Glomerular endothelial cell (primary cell): Measurements from ENCODE around the gene LRRC32. TPM values are rescaled to one million over a fixed set of nuclear protein-coding genes. Genes with fewer than 3 reads are reported as not detected.
"Not testable (repeated sequence)": the region's sequence is repeated elsewhere in the genome, so short reads cannot be mapped to it uniquely, and the experiment has no call there.

Experiments used
- DNase-seq: peaks from one replicate; pipeline ENCODE4 v3.0.0-alpha.2; 2011; ENCODE audit warnings: low read depth, low spot score; ENCODE audit errors: extremely low read depth
- total RNA-seq: library from RNA; depleted of rRNA; stranded (reverse); fragments of >200 nt; gene quantifications from 2 replicates; pipeline ENCODE4 v1.2.3, GENCODE V29; 2015

LRRC32 gene
- total RNA-seq, 1 donor from 2014 or later = 177 TPM

DNA sequence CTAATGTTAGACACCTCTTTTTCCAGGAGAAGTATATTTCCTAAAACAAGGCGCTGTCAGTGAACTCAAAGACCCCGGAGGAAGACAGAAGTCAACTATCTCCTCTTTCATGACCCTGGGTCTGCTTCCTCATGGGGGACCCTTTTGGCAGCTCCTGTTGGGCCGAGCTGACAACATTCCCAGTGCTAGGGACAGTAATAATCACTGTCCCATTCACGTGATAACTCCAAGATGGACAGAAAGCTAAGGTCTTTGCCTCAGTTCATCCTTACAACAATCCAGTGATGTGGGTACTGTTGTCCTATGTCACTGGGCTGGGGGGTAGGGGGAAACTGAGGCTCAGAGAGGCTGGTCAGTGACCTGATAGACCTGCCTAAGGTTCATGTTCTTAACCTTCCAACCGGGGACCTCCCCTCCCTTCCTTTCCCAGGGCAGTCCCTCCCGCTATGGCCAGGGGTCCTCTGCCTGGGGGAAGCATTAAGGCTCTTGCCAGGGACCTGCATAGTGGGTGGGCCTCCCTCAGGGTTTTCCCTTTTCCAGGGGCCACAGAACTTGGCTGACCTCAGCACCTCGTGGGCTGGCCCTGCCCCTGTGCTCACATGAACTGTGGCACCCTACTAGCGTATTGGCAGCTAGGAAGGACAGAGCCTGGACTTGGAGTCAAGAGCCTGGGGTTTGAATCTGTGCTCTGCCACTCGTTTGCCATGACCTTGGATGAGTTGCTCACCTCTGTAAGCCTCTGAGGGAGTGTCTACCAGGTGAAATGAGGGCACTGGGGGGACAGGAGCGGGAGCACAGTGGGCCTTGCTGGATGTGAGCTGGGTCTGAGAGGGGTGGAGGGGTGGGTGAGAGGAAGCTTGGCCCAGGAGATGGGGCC, 53.6 kb downstream of the LRRC32 start:
- no peak for DNase-seq

DNA sequence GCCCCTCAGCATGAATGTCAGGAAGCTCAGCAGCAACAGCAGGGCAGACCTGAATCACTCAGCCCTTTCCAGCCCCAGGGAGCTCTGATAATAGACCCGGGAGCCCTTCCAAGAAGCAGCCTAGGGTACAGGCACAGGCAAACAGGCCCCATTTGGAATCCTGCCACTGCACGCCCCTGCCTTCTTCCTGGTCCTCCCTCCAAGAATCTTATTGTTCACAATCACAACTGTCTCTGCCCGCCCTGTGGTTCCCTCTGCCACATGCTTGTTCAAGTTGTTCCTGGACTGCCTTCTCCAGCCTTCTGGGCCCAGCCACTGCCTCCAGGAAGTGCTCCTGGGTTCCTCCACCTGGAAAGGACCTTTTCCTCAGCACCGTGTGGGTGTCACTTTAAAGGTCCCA, 54.6 kb downstream of the LRRC32 start:
- no peak for DNase-seq

DNA sequence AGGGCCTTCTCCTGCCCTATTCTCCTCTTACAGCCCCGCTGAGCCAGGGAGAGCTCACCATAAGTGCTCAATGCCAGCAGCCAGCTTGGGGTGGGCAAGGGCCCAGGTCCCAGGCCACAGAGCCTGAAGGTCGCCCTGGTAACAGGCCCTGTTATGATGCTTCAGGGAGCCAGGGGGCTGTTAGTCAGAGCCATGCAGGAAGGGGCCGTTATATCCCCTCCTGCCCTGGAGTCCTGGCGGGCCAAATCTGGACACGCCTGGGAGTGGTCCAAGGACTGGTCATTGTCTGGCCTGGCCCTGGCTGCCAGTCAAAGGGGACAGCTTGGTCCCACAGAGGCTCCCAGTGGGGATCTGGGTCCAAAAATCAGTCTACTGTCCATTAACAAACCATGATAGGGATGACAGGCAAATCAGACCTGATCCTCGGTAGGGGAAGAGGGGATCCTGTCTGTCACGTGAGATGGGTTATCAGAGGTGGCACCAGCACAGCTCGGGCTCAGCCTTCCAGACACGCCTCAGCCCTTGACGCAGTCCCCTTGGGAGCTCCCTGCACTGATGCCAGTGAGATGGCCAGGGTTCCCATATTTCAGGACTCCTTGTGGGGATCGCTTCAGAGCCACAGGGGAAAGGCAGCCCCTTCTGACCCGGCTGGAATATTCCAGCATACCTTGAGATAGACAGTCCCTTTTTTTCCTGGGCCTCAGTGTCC, 55.9 kb downstream of the LRRC32 start:
- DNase-seq = no peak

DNA sequence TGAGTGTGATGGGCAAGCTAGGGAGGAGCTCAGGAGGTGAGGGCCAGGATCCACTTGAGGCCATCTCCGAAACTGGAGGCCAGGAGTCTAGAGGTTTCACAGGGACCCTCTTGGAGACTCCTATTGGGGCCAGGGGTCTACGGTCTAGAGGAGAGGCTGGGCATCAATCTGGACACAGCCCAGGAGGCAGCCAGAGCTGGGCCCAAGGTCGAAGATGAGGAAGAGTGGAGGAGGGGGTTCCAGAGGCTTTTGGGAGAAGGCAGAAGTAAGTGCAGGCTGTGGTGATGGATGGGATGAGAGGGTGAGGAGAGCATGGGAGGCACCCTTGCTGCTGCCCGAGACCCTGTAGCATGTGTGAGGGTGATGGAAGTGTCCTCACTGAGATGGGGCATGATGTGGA, 56.6 kb downstream of the LRRC32 start:
- no peak for DNase-seq

DNA sequence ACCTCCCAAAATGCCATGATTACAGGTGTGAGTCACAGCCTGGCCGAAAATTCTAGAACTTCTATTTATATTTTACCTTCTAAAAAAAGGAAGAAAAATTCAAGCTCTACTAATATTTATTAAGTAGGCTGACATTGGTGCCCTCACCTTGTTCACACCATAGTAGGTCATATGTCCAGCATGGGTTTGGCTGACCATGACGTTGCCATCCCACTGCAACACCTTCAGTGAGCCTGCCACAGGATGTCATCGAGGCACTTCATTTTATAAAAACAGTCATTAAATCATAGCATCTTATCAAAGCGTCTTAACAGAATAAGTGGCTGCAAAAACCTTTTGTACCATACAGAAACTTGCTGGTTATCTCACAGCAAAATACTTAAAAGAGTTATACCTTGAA, 58.3 kb downstream of the LRRC32 start:
- no peak for DNase-seq

DNA sequence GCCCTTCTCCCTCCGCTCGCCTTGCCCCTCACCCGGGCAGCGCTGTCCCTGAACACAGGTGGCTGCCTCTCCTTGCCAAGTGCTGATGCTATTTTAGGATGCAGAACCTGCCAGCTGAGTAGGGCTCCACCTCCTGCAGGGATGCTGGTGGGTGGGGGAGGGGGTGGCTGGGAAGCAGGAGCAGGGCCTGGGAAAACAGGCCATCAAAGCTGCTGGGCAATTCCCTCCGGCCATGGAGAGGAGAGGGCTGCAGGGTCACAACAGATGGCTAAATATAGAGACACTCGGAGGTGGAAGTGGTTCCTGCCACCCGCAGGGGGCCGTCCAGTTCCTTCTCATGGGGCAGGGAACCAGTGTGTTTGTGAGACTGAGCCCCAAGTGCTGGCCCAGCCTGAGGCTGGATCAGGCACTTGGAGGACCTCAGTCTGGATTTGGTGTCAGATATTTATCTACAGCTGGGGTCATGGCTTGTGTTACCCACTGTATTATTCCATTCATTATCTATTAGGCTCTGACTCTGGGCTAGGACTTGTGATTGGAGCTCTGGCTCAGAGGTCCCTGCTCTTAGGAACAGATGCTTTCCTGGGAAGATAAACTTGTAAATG, 59.6 kb downstream of the LRRC32 start:
- no peak for DNase-seq

DNA sequence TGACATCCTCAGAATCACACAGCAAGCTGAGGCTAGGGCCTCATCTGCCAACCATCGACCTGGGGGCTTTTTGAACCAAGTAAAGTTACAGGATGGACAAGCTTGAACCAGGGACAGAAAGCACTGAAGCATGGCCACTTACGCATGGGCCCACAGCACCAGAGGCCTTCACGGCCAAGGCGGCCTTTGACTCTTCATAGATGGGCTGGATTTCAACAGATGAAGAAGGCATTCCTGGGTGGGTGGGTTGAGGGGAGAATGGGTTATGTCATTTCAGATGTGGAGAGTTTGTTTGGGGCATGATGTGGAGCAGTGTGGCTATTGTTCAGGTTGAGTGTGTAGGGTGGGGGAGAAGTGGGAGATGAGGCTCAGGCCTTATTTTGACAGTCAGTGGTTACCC, 60.2 kb downstream of the LRRC32 start:
- DNase-seq = no peak

DNA sequence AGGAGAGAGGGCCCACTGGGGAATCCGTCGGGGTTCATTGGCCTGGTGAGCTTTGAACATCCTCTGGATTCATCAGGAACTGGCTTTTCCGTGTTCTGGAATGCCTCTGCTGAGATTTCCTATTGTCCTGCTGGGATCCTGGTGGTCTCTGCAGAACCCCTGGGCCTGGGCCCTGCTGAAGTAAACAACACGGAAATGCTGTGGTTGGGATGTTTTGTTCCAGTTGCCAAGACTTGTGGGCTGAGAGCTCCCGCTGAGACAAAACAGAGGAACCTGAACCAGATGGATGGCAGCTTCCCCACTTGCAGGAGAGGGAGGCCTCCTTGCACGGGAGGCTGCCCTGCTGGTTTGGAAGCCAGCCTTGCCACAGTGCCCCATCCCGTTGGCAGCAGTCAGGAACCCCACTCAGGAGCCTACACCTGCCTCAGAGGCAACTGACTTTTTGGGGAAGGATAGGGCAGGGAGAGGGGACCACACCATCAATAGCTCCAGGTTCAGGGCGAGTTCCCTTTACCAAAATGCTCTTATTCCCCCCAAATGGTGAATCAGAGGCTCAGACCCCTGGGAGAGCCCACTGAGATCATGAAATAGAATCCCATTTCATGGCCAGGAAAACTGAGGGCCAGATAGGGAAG, 60.7 kb downstream of the LRRC32 start:
- no peak for DNase-seq

DNA sequence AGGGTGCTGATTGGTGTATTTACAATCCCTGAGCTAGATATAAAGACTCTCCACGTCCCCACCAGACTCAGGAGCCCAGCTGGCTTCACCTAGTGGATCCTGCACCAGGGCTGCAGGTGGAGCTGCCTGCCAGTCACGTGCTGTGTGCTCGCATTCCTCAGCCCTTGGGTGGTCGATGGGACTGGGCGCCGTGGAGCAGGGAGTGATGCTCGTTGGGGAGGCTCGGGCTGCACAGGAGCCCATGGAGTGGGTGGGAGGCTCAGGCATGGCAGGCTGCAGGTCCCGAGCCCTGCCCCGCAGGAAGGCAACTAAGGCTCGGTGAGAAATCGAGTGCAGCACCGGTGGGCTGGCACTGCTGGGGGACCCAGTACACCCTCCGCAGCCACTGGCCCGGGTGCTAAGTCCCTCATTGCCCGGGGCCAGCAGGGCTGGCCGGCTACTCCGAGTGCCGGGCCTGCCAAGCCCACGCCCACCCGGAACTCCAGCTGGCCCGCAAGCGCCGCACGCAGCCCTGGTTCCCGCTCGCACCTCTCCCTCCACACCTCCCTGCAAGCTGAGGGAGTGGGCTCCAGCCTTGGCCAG, 61.6 kb downstream of the LRRC32 start:
- DNase-seq = not testable (repeated sequence)

DNA sequence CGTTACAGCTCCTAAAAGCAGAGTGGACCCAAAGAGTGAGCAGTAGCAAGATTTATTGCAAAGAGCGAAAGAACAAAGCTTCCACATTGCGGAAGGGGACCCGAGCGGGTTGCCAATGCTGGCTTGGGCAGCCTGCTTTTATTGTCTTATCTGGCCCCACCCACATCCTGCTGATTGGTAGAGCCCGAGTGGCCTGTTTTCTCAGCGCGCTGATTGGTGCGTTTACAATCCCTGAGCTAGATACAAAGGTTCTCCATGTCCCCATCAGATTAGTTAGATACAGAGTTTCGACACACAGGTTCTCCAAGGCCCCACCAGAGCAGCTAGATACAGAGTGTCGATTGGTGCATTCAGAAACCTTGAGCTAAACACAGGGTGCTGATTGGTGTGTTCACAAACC, 62.3 kb downstream of the LRRC32 start:
- DNase-seq = not testable (repeated sequence)

Other genes starting within 250 kb of the LRRC32 start
- 8.6 and 16.7 TPM in 2 replicates for gene EMSY, start 225.7 kb downstream of the LRRC32 start, total RNA-seq
- gene TSKU, start 112.6 kb upstream of the LRRC32 start, total RNA-seq = 34.9 and 39.0 TPM in 2 replicates
- 22.1 and 31.9 TPM in 2 replicates for gene ACER3, start 190.2 kb upstream of the LRRC32 start, total RNA-seq